OCI-LY1 (cell line): Measurements from ENCODE around the gene CREB3L4.

Source experiments
- EZH2 ChIP-seq: fragments of 200-600 bp; sonication (generic), shearing (Covaris generic); IDR thresholded peaks from 2 replicates; pipeline ENCODE4 v1.8.0; 2017; ENCODE audit warnings: borderline replicate concordance, mixed run types, mild to moderate bottlenecking, antibody characterized with exemption, low read length, moderate library complexity, mixed read lengths
- TF ChIP-seq, protein P1 (sequence below): fragments of 200-600 bp; sonication (generic), shearing (Covaris generic); IDR thresholded peaks from 2 replicates; pipeline ENCODE4 v1.5.1; 2017; ENCODE audit warnings: mild to moderate bottlenecking, antibody characterized with exemption, low read length, moderate library complexity, mixed read lengths

GRCh38 chr1:154000420-154000819 lies 32.7 kb downstream of the CREB3L4 start:
- TF ChIP-seq, protein P1, sequence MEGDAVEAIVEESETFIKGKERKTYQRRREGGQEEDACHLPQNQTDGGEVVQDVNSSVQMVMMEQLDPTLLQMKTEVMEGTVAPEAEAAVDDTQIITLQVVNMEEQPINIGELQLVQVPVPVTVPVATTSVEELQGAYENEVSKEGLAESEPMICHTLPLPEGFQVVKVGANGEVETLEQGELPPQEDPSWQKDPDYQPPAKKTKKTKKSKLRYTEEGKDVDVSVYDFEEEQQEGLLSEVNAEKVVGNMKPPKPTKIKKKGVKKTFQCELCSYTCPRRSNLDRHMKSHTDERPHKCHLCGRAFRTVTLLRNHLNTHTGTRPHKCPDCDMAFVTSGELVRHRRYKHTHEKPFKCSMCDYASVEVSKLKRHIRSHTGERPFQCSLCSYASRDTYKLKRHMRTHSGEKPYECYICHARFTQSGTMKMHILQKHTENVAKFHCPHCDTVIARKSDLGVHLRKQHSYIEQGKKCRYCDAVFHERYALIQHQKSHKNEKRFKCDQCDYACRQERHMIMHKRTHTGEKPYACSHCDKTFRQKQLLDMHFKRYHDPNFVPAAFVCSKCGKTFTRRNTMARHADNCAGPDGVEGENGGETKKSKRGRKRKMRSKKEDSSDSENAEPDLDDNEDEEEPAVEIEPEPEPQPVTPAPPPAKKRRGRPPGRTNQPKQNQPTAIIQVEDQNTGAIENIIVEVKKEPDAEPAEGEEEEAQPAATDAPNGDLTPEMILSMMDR: no peak
- no peak for TF ChIP-seq EZH2
